Activated CD4-positive, CD25-positive, alpha-beta regulatory T cell treated with anti-CD3 and anti-CD28 coated beads, Interleukin-2, amount 50 U/mL, for 24 hours (primary cell): Measurements from ENCODE around the gene RABIF.

ENCODE experiments used
- ATAC-seq, 2 donors: fragments of 150-1000 bp; cut with Tn5 transposase; one replicate each; pipeline ENCODE4 v1.10.0; 2021; ENCODE audit warnings: mild to moderate bottlenecking in 1 of 2, moderate library complexity in 1 of 2

The RABIF gene

GRCh38 chr1:202871367-202871766 lies 17.6 kb downstream of the RABIF start:
- ATAC-seq = no peak

- ATAC-seq = no peak
Measured at GRCh38 chr1:202862679-202863560, 26.0 kb downstream of the RABIF start.

GRCh38 chr1:202861420-202862132 lies 27.4 kb downstream of the RABIF start:
- ATAC-seq = peak; percentile 64 to 71

- peak; percentile 28 to 37 for ATAC-seq
Measured at GRCh38 chr1:202860744-202861419, 28.1 kb downstream of the RABIF start.

GRCh38 chr1:202858789-202859414 lies 30.0 kb downstream of the RABIF start:
- ATAC-seq = no peak

- ATAC-seq = no peak
Measured at GRCh38 chr1:202858331-202858730, 30.6 kb downstream of the RABIF start.

- ATAC-seq = no peak
Measured at GRCh38 chr1:202857136-202857610, 31.8 kb downstream of the RABIF start.

GRCh38 chr1:202856014-202856413 lies 32.9 kb downstream of the RABIF start:
- ATAC-seq = no peak

- ATAC-seq = no peak
Measured at GRCh38 chr1:202854787-202855186, 34.2 kb downstream of the RABIF start.

- peak in 1 of 2 donors; percentile 45 for ATAC-seq
Measured at GRCh38 chr1:202852163-202852904, 36.6 kb downstream of the RABIF start.

GRCh38 chr1:202850593-202851362 lies 38.2 kb downstream of the RABIF start:
- ATAC-seq = no peak

GRCh38 chr1:202848191-202848542 lies 40.8 kb downstream of the RABIF start:
- no peak for ATAC-seq

GRCh38 chr1:202844935-202845334 lies 44.0 kb downstream of the RABIF start:
- ATAC-seq = no peak

- no peak for ATAC-seq
Measured at GRCh38 chr1:202844259-202844658, 44.7 kb downstream of the RABIF start.

GRCh38 chr1:202843081-202843480 lies 45.9 kb downstream of the RABIF start:
- no peak for ATAC-seq

- no peak for ATAC-seq
Measured at GRCh38 chr1:202837746-202838262, 51.1 kb downstream of the RABIF start.

GRCh38 chr1:202836623-202837403 lies 52.1 kb downstream of the RABIF start:
- ATAC-seq = no peak

GRCh38 chr1:202835548-202836072 lies 53.3 kb downstream of the RABIF start:
- ATAC-seq = peak in 1 of 2 donors; percentile 27

GRCh38 chr1:202834771-202835547 lies 54.0 kb downstream of the RABIF start:
- peak; percentile 13 to 64 for ATAC-seq
